GM21367 (cell line): ENCODE data around the gene EFEMP2.
"Not testable (repeated sequence)": the region's sequence is repeated elsewhere in the genome, so short reads cannot be mapped to it uniquely, and the experiment has no call there.

Experiments
- ATAC-seq: cut with Tn5 transposase; IDR thresholded peaks from one replicate; pipeline ENCODE4 v1.9.1; 2021; ENCODE audit not compliant: unreplicated experiment

EFEMP2 gene

DNA sequence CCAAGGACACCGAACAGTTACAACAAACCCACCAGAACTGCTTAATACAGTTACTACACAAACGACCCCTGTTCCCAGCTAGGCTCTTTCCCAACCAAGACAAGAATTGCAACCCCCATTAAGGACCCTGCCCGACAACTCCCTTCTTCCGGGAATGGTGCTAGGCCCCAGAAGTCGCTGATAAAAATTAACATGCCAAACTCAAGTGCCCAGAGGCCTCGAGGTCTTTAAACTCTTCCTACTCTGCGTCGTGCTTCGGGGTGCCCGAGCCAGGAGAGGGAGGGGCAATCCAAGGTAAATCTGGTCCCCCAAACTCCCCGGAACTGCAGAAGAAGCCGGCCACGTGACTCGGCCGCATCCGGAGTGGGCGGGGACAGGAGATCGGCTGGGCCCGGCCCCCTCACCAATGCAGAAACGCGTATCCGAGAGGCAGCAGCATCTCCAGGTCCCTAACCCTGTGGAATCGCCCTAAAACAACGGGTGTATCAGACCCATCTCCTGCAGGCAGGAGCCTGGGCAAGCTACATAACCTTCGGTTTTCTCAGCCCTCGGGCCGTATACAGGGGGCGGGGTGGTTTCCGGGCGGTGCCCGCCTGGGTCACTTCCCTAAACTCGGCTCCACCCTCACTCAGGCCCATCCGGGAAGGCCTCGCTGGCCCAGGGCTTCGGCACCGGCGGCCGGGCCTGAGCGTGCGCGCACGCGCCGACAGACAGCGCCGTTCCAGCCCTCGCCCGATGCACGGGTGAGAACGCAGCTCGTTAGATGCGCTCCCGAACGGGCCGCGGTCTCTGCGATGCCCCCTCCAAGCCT is 15.7 kb downstream of the EFEMP2 start:
- no peak for ATAC-seq

DNA sequence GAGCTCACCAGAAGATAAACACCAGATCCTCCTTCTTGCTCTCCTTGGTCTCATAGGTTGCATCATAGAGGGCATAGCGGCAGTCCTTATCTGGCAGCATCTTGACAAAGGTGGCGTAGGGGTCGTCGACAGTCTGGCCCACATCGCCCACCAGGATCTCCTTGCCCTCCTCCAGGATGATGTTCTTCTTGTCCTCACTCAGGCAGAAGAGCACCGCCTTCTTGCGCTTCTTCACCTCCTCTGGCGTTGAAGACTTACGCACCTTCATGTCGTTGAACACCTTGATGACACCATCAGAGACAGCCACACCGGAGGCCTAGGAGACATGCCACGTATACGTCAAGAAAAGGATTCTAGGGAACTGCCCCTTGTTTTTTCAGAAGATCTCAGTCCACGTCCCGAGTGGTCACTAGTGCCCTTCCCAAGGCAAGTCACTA is 16.7 kb downstream of the EFEMP2 start:
- ATAC-seq = no peak

DNA sequence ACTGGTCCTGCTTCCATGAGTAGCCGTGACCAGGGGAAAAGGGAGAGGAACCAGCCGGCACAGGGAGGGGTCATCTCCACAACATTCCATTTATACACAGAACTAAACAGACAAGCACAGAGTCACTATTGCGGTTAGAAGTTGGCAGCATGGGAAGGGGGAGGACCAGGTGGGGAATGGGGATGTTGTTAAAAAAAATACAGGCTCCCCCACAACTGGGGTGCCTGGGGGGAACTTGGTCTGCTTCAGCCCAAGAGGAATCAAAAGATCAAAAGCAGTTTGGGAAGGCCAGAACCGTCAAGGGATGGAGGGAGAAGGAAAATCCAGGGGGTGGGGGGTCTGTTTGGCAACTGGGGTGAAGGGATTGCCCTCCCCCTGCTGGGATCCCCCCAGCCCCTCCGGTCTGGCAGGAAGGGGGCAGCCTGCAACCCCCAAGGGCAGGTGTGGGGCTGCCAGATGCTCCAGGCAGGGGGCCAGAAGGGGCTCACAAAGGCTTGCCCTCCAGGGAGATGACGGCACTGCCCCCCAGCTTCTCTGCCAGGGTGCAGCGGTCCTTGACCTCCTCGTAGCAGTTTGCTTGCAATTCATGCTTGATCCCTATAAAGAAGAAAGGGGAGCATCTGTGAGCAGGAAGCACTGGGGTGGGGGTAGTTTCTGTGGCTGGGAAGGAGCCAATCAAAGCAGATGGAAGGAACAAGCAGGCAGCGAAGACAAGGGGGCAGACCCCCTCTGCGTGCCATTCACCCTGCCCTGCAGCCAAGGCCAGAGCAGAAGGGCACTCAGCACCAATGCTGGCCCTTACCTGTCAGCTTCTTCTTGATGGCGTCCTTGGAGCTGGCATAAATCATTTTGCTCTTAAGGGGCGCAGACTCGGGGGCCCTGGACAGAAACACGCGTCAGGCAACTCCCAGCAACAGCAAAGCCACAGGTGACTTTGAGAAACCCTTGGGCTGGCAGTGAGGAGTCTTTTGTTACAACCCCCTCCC is 17.5 kb downstream of the EFEMP2 start:
- ATAC-seq = no peak

DNA sequence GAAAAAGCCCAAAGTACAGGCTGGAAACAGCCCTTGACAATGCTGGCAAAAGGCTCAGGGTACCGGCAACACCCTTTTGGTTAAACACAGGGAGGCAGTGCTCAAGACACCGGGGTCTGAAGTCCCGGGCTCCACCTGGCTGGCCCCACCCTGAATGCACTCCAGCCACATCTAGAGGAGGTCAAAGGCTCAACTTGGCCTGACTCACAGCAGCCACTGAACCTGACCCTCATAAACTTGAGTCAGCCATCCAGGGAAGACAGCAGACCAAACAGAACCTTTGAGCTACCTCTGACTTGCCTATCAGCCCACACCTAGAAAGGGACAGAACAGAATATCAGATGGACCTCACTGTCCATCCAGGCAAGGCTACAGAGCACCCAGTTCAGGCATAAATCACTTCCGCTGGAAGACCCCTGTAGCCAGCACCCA is 18.4 kb downstream of the EFEMP2 start:
- ATAC-seq = no peak

DNA sequence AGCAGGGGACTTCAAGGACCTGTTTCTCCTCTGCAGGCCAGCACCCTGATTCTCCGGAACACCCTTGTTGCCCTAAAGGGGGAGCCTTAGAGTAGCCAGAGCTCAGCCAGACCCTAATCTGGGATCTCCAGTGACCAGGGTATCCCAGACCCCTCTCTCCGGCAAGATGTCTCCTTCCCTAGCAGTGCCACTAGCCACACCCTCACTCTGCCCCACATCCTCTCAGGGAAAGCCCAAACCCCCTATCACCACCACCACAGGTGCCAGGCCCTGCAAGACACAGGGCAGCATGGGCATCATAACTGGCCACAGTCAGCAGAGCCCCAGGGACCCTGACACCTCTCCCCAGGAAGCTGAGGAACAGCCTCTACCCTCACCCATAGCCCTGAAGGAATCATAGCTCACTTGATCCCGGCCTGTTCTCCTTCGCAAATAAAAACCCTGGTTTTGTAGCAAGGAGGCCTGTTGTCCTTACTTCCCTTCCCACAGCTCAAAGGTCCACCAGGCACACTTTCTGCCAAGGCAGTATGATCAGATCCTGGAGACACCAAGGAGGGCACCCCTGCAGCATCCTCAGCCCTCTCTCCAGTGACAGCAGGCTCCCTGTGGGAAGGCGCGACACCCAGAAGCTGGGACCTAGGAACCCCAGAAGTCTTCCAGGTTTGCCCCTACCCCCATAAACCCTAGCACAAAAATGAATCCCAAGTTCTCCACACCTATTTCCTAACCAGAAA is 19.2 kb downstream of the EFEMP2 start:
- no peak for ATAC-seq

DNA sequence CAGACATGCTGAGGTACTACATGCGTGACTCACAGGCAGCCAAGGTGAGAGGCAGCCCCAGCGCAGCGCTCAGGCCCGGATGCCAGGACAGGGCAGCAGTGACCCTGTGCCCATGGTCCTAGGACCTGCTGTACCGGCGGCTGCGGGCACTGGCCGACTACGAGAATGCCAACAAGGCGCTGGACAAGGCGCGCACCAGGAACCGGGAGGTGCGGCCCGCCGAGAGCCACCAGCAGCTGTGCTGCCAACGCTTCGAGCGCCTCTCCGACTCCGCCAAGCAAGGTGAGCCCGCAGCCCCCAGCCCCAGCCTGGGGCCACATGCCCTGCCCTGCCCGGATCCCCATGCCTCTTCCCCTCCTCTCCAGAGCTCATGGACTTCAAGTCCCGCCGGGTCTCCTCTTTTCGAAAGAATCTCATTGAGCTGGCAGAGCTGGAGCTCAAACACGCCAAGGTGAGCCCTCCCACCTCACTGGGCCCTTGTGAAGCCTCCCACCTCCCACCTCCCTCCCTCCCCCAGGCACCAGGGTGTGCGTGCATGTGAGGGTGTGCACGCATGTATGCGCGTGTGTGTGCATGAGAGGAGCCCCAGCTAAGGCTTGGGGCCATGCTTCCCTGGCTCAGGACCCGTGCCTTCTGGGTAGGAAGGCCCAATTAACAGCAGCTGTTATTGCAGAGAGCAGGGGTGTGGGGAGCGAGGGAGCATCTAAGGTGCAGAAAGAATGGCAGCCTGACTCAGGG is 19.9 kb downstream of the EFEMP2 start:
- ATAC-seq = no peak

DNA sequence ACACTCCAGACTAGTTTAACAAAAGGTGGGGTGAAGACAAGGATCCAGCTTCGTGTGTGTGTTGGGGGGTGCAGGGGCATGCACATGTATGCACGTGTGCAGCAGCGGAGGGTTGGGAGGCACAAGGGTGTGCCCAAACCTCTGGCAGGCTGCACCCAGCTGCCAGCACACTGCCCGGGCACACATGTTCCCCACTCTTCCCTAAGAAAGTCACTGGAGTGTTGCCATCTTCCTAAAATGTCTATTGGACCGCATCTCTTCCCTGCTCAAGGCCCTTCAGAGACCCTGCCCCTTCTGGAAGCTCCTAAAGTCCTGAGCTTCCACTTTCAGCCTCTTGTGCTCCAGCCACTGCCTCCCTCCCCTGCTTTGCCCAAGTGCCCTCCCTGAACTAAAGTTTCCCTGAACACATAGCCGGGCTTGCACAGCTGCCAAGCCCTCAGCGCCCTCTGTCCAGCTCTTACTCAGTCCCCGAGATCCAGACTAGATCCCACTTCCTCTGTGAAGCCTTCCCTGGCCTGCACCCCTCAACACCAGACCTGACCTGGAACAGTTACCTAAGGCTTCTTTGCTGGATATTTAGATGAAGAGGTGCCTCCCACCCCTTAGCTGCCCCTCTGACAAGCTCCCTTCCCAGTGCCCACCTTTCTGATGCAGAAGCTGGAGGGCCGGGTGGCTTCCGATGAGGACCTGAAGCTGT is 20.6 kb downstream of the EFEMP2 start:
- no peak for ATAC-seq

DNA sequence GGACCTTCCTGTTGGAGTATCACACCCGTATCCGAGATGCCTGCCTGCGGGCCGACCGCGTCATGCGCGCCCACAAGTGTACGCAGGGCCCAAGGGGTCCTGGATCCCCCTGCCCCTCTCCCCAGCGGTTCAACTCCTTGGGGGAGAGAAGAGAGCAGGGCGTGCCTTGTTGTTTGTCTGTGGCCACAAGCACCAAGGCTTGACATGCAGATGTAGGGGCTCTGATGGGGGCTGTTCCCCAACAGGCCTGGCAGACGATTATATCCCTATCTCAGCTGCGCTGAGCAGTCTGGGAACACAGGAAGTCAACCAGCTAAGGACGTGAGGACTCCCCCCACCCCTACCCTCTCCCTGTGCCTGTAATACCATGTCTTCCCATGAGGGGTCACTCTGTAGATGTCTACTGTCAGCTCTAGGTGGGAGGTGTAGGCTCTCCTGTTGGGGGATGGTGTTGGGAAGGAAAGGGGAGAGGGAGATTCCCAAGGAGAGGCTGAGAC is 21.5 kb downstream of the EFEMP2 start:
- no peak for ATAC-seq

DNA sequence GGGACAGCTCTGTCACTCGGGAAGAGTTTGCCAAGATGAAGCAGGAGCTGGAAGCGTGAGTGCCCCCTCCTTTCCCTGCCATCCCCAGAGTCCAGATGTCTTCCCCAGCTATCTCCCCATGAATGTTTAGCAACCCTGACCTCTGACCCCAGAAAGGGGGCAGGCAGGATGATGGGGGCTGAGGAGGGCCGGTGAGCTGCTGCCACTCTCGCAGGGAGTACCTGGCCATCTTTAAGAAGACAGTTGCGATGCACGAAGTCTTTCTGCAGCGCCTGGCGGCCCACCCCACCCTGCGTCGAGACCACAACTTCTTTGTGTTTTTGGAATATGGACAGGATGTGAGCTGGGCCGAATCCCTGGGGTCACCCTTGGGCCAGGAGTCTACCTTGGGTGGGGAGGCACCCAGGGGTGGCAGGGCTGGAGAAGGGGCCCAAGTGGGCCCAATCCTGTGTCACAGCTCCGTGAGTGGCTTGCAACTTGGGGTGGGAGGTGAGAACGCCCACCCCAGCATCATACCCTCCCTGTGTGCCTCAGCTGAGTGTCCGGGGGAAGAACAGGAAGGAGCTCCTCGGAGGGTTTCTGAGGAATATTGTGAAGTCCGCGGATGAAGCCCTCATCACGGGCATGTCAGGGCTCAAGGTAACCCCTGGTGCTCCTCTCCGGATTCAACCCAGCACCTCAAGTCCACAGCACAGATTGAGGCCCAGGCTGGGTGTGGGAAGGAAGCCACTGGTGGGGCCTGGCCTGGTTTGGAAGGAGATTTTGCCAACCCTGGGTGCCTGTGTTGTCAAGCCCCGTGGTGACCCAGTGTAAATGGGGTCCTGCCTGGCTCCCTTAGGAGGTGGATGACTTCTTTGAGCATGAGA is 22.1 kb downstream of the EFEMP2 start:
- ATAC-seq = no peak

DNA sequence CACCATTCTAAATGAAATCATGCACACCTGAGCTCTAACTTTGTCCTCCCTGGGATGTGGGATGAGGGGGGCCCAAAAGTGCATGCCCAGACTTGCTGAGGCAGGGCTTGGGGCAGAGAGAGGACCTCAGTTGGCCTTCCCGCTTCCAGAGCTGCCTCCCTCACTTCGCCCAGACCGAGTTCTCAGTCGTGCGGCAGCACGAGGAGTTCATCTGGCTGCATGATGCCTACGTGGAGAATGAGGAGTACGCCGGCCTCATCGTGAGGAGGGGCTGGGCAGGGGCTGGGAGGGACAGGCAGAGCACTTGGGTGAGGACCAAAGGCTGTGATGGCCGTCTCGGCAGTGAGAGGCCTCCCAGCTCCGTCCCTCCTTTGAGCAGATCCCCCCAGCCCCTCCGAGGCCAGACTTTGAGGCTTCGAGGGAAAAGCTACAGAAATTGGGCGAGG is 22.8 kb downstream of the EFEMP2 start:
- no peak for ATAC-seq

DNA sequence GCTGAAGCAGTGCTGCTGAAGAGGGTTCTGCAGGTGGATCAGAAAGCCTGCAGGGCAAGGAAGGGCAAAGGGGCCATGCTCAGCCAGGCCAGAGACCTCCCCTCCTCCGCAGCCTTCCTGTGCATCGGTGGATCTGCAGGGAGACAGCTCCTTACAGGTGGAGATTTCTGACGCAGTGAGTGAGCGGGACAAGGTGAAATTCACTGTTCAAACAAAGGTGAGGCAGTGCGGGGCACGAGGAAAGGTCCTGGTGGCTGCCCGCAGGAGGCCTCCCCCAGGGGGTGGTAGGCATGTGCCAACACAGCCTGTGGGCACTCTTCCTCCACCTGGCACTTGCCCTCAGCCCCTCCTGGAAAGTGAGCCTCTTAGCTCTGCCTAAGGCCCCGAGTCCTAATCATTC is 23.2 kb downstream of the EFEMP2 start:
- no peak for ATAC-seq

DNA sequence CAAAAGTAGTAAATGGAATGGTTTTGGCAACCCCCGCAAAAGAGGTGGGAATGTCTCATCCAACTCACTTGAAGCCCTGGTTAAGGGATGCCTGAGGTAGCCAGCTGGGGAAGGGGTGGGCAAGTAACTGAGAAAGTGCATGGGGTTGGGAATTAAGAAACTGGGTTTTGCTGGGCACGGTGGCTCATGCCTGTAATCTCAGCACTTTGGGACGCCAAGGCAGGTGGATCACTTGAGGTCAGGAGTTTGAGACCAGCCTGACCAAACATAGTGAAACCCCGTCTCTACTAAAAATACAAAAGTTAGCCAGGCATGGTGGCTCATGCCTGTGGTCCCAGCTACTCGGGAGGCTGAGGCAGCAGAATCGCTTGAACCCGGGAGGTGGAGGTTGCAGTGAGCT is 23.9 kb downstream of the EFEMP2 start:
- ATAC-seq = not testable (repeated sequence)

DNA sequence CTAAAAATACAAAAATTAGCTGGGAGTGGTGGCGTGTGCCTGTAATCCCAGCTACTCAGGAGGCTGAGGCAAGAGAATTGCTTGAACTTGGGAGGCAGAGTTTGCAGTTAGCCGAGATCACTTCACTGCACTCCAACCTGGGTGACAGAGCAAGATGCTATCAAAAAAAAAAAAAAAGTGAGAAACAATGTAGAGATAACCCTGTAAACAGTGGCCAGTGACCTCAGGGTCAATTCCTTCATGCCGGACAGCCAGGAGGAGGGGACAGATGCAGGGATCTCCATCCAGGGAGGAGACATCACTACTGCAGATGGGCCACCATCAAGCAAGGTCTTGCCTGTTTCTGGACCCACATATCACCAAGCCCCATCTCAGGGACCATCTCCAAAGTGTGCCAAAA is 24.9 kb downstream of the EFEMP2 start:
- ATAC-seq = no peak

DNA sequence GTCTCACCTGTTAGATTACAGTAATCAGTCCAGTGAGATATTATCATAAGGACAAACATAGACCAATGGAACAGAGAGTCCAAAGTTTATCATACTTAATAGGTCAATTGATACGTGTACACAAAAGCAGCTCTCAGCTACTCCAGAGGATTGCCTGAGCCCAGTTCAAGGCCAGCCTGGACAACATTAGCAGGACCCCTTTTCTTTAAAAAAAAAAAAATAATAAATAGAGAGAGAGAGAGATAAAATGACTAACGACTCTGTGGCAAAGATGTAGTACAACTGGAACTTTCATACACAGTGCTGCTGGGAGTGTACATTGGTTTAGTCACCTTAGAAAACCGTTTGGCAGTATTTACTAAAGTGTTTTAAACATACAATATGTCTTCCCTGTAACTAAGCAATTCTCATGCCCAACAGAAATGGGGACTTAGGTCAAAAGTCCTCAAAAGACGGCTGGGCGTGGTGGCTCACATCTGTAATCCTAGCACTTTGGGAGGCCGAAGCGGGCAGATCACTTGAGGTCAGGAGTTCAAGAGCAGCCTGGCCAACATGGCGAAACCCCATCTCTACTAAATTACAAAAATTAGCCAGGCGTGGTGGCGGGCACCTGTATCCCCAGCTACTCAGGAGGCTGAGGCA is 28.2 kb downstream of the EFEMP2 start:
- no peak for ATAC-seq

DNA sequence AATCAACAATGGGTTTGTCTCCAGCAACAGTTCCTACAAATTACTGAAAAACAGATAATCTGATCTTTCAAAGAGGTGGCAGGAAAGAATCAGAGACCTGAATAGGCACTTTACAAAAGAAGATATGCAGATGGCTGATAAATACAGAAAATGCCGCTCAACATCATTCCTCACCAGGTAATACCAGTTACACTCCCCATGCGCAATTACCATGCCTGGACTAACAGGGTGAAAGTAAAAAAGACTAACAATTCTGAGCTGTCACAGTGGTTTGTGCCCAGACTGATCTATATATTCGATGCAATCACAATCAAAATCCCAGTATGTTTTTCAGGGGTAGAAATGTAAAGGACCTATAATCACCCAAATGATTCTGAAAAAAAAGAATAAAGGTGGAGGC is 28.8 kb downstream of the EFEMP2 start:
- no peak for ATAC-seq

DNA sequence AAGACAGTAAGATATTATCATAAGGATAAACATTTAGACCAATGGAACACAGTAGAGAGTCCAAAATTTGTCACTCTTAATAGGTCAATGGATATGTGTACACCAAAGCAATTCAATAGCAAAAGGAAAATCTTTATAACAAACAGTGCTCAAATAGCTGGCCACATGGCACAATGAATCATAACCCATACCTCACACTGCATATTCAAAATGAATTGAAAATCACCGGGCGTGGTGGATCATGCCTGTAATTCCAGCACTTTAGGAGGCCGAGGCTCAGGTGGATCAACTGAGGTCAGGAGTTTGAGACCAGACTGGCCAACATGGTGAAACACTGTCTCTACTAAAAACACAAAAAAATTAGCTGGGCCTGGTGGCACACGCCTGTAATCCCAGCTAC is 30.5 kb downstream of the EFEMP2 start:
- no peak for ATAC-seq

DNA sequence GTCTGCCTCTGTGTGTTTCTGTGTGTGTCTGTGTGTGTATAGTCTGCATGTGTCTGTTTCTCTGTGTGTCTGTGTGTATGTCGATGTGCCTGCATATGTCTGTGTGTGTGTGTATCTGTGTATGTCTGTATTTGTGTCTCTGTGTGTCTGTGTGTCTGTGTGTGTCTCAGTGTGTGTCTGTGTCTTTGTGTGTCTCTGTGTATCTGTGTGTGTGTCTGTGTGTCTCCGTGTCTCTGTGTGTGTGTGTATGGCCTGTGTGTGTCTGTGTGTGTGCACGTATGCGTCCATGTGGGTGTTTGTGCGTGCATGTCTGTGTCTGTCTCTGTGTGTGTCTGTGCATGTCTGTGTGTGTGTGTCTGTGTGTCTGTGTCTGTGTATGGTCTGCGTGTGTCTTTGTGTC is 38.4 kb downstream of the EFEMP2 start:
- no peak for ATAC-seq

DNA sequence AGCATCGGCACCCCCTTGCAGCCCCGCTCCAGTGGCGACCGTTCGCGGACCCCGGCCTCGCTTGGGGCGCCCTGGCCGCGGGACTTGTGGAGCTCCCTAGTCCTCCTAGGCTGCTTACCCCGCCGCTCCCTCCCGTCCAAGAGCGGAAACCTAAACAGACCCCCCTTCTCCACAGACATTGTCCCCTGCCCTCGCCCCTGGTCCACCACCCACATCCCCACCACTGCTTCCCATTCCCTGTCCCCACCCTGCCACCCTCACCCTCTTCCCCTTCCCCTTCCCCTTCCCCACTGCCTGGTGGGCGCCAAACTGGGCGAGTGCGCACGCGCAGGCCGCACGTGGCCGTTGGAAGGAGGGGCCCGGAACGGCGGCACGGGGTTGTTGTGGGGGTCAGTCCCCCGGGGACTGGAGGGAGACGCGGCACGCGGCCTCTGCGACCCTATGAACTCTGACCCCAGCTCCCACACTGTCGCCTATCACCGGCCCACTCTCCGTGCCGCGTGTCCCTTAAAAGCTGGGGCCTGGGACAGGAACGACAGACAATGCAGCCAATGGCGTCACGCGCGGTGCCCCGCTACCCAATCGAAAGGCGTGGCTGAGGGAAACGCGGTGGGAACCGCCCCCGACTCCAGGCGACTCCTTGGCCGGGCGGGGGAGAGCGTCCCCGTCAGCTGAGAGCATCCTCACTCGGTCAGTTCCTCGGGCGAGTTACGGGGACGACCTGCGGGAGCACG is 39.1 kb downstream of the EFEMP2 start, which contains the start of gene SNX32:
Gene SNX32 (plus strand): TSS at position 667 of the 734 bp plus-strand sequence. CDS start 103 bp downstream, outside the sequence.
- ATAC-seq = no peak
